ENCODE data around the gene ADARB2.

- TF ChIP-seq CTCF (IDR thresholded peaks at IDR 0.05) = no peak
- no peak for TF ChIP-seq EP300 (IDR thresholded peaks at IDR 0.05)
- TF ChIP-seq POLR2A (IDR thresholded peaks at IDR 0.05) = no peak
Measured at GRCh38 chr10:1398626-1399410, 338.5 kb downstream of the ADARB2 start.
